GM23338 (cell line): Measurements from ENCODE around the gene CAPN15. TPM values are rescaled to one million over a fixed set of nuclear protein-coding genes. Genes with fewer than 3 reads are reported as not detected.

ENCODE experiments used
- ATAC-seq: fragments of 200-7000 bp; cut with Tn5 transposase; 3 replicates; pipeline ENCODE4 v1.9.1; 2020
- DNase-seq: peaks from one replicate; pipeline ENCODE4 v3.0.0-alpha.2; 2015; ENCODE audit warnings: low spot score
- H2AFZ ChIP-seq: fragments of 200-600 bp; sonication (generic); 2 replicates; pipeline ENCODE4 v1.8.0; 2016; ENCODE audit warnings: antibody characterized with exemption, mild to moderate bottlenecking, moderate library complexity
- H3F3A ChIP-seq: fragments of 200-600 bp; sonication (generic); replicated peaks from 2 replicates; pipeline ENCODE4 v1.8.0; 2017; ENCODE audit warnings: antibody characterized with exemption, mixed run types, low read depth
- H3K27ac ChIP-seq: fragments of 200-600 bp; sonication (generic); 2 replicates; pipeline ENCODE4 v1.6.1; 2016; ENCODE audit warnings: low read depth
- H3K27me3 ChIP-seq: fragments of 200-600 bp; sonication (generic); 2 replicates; pipeline ENCODE4 v1.8.0; 2016; ENCODE audit warnings: mild to moderate bottlenecking, mixed run types, moderate library complexity; ENCODE audit not compliant: insufficient read depth
- H3K36me3 ChIP-seq: fragments of 200-600 bp; sonication (generic); 2 replicates; pipeline ENCODE4 v1.8.0; 2016; ENCODE audit warnings: mild to moderate bottlenecking; ENCODE audit not compliant: insufficient read depth
- H3K4me1 ChIP-seq: fragments of 200-600 bp; sonication (generic); 2 replicates; pipeline ENCODE4 v1.8.0; 2016; ENCODE audit warnings: mild to moderate bottlenecking, moderate library complexity; ENCODE audit not compliant: insufficient read depth
- H3K4me2 ChIP-seq: fragments of 200-600 bp; sonication (generic); 2 replicates; pipeline ENCODE4 v1.7.1; 2017; ENCODE audit warnings: mixed run types
- H3K4me3 ChIP-seq: fragments of 200-600 bp; sonication (generic); 2 replicates; pipeline ENCODE4 v1.6.1; 2016; ENCODE audit warnings: mixed run types
- H3K79me2 ChIP-seq: fragments of 200-600 bp; sonication (generic); replicated peaks from 2 replicates; pipeline ENCODE4 v1.8.0; 2017; ENCODE audit warnings: mild to moderate bottlenecking; ENCODE audit not compliant: insufficient read depth
- H3K9me2 ChIP-seq: fragments of 200-600 bp; sonication (generic); 2 replicates; pipeline ENCODE4 v1.8.0; 2017; ENCODE audit not compliant: insufficient read depth
- H4K20me1 ChIP-seq: fragments of 200-600 bp; sonication (generic); replicated peaks from 2 replicates; pipeline ENCODE4 v1.8.0; 2017; ENCODE audit warnings: mild to moderate bottlenecking; ENCODE audit not compliant: insufficient read depth
- H3K27ac Mint-ChIP-seq: 2 replicates; pipeline ENCODE4 v1.8.0; 2020; ENCODE audit warnings: inconsistent platforms, mild to moderate bottlenecking, moderate library complexity, mixed read lengths
- H3K27me3 Mint-ChIP-seq: 3 replicates; pipeline ENCODE4 v1.8.0; 2022; ENCODE audit warnings: low read depth, mild to moderate bottlenecking, moderate library complexity, mixed read lengths, inconsistent platforms; ENCODE audit not compliant: insufficient read depth, poor library complexity
- H3K36me3 Mint-ChIP-seq: 3 replicates; pipeline ENCODE4 v1.8.0; 2021; ENCODE audit warnings: low read depth, mild to moderate bottlenecking, inconsistent platforms, moderate library complexity, mixed read lengths
- H3K4me1 Mint-ChIP-seq: 3 replicates; pipeline ENCODE4 v1.8.0; 2020; ENCODE audit warnings: mild to moderate bottlenecking, inconsistent platforms, mixed read lengths
- H3K4me3 Mint-ChIP-seq: 3 replicates; pipeline ENCODE4 v1.8.0; 2021; ENCODE audit warnings: moderate library complexity, mild to moderate bottlenecking, inconsistent platforms, mixed read lengths
- H3K9me3 Mint-ChIP-seq: 3 replicates; pipeline ENCODE4 v1.8.0; 2020; ENCODE audit warnings: moderate library complexity, mild to moderate bottlenecking, inconsistent platforms, mixed read lengths
- CREB1 ChIP-seq: fragments of 250-450 bp; sonication (Bioruptor Pico); IDR thresholded peaks from 2 replicates; pipeline ENCODE4 v1.5.0; 2020; ENCODE audit warnings: low read depth, mild to moderate bottlenecking, moderate library complexity
- CTCF ChIP-seq, 2 experiments: fragments of 200-600 bp in 1 of 2; sonication (generic) in 1 of 2; conservative IDR thresholded peaks; 2 replicates each; pipeline versions ENCODE4 v1.5.1 to v1.6.1; 2016 to 2017; ENCODE audit warnings: antibody characterized with exemption in 2 of 2, low read depth in 2 of 2, mild to moderate bottlenecking in 2 of 2, moderate library complexity in 1 of 2
- EZH2 ChIP-seq: fragments of 200-600 bp; sonication (generic); IDR thresholded peaks from one replicate; pipeline ENCODE4 v1.8.0; 2017; ENCODE audit warnings: antibody characterized with exemption, mild to moderate bottlenecking, low read depth; ENCODE audit not compliant: unreplicated experiment
- EZH2phosphoT487 ChIP-seq: fragments of 200-600 bp; sonication (generic); IDR thresholded peaks from one replicate; pipeline ENCODE4 v1.8.1; 2018; ENCODE audit warnings: antibody characterized with exemption; ENCODE audit not compliant: unreplicated experiment
- JUNB ChIP-seq: IDR thresholded peaks from one replicate; pipeline ENCODE4 v1.6.1; 2016; ENCODE audit warnings: antibody characterized with exemption; ENCODE audit not compliant: unreplicated experiment
- NANOG ChIP-seq: IDR thresholded peaks from 2 replicates; pipeline ENCODE4 v1.6.1; 2016; ENCODE audit warnings: antibody characterized with exemption, borderline replicate concordance
- POLR2AphosphoS5 ChIP-seq: IDR thresholded peaks from 2 replicates; pipeline ENCODE4 v1.6.1; 2016; ENCODE audit warnings: antibody characterized with exemption, low read depth
- REST ChIP-seq: IDR thresholded peaks from one replicate; pipeline ENCODE4 v1.6.1; 2018; ENCODE audit warnings: antibody characterized with exemption; ENCODE audit not compliant: unreplicated experiment
- STAT1 ChIP-seq: IDR thresholded peaks from one replicate; pipeline ENCODE4 v1.6.1; 2016; ENCODE audit warnings: antibody characterized with exemption; ENCODE audit not compliant: unreplicated experiment
- ZNF114 ChIP-seq: fragments of 250-450 bp; sonication (Bioruptor Pico); IDR thresholded peaks from 2 replicates; pipeline ENCODE4 v1.5.0; 2020; ENCODE audit warnings: mild to moderate bottlenecking, moderate library complexity
- ZNF331 ChIP-seq: fragments of 250-450 bp; sonication (Bioruptor Pico); IDR thresholded peaks from 2 replicates; pipeline ENCODE4 v1.5.0; 2020; ENCODE audit warnings: low read depth, mild to moderate bottlenecking, moderate library complexity
- polyA plus RNA-seq: library from polyadenylated mRNA; unstranded; fragments of >200 nt; fragmentation: Nextera tagmentation; extraction: Ambion mirVana; gene quantifications from 2 replicates; pipeline ENCODE4 v1.2.1, GENCODE V29; 2016
- total RNA-seq: library from RNA; depleted of rRNA; stranded (reverse); fragments of >200 nt; shearing (Covaris generic); gene quantifications from 2 replicates; pipeline ENCODE4 v1.2.3, GENCODE V29; 2014
- TF ChIP-seq, protein P1 (sequence below): fragments of 250-450 bp; sonication (Bioruptor Pico); IDR thresholded peaks from 2 replicates; pipeline ENCODE4 v1.5.0; 2020; ENCODE audit warnings: mild to moderate bottlenecking, moderate library complexity
- TF ChIP-seq, protein P2 (sequence below): IDR thresholded peaks from 2 replicates; pipeline ENCODE4 v1.6.1; 2016; ENCODE audit warnings: antibody characterized with exemption

CAPN15 gene
- total and polyA plus RNA-seq, 2 experiments from 2014 or later, result 27.3 to 164 TPM

DNA sequence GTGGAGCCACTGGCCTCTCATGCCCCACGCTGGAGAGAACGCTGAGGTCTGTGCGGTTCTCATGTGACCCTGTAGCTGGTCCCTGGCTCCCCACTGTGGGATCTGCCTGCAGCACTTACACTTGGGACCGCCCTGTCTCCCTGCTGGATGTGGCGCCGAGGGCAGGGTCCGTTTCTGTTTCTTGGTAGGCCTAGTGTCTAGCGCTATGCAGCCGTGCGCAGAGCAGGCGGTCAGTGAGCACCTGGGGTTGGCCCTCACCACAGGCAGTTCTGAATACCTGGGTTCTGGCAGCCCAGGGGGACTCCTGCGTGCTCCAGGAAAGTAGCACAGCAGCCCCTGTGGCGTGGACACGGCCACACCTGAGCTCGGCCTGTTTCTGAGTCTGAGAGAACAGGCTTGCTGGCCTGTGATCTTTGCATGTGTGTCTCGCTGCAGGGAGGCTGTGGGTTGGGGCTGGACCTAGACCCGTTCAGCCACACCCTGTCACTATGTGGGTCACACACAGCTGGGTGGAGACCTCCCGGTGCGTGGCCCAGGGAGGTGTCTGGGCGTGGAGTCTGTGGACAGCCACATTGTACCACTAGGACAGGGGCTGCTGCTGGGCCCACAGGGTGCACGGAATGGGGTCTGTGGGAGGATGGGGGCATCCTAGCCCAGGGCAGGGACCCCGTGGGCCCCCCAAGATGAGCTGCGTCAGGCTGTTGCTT is 2.8 kb downstream of the CAPN15 start:
- H3K4me2 ChIP-seq, result no peak overlapping the region
- peaks cover 42% of the 10 kb centered on the region for H4K20me1 ChIP-seq
- H3K4me3 ChIP-seq, result no peak overlapping the region

More for the DNA sequence above, 2.8 kb downstream of the CAPN15 start:
- Histone ChIP-seq H3K27ac (no peak overlapping the region), H3K79me2 (peaks cover 72% of the 10 kb centered on the region), H3K36me3 (no peaks in the 10 kb centered on the region), H3K4me1 (peaks cover 6% of the 10 kb centered on the region; the same call in 1 of the 2 replicates), H3K9me2 (no peaks in the 10 kb centered on the region), H3F3A (0 out of 2 replicates have a peak, but pooled peaks cover 8% of the 10 kb centered on the region), H2AFZ (no peak overlapping the region), H3K27me3 (no peaks in the 10 kb centered on the region)
- Mint-ChIP-seq H3K36me3 (peaks cover 4% of the 10 kb centered on the region; the same call in 2 of the 3 replicates), H3K27me3 (peaks cover 8% of the 10 kb centered on the region), H3K27ac (no peak overlapping the region), H3K4me3 (peak overlapping the region; percentile 86; the same call in 1 of the 3 replicates), H3K4me1 (peaks cover 20% of the 10 kb centered on the region), H3K9me3 (no peaks in the 10 kb centered on the region; the same call in 2 of the 3 replicates)
- DNase-seq (no peak), ATAC-seq (no peak)
- TF ChIP-seq REST, result no peak
- TF ChIP-seq ZNF114 (CRISPR knock-in tag), result no peak
- TF ChIP-seq, protein P1, sequence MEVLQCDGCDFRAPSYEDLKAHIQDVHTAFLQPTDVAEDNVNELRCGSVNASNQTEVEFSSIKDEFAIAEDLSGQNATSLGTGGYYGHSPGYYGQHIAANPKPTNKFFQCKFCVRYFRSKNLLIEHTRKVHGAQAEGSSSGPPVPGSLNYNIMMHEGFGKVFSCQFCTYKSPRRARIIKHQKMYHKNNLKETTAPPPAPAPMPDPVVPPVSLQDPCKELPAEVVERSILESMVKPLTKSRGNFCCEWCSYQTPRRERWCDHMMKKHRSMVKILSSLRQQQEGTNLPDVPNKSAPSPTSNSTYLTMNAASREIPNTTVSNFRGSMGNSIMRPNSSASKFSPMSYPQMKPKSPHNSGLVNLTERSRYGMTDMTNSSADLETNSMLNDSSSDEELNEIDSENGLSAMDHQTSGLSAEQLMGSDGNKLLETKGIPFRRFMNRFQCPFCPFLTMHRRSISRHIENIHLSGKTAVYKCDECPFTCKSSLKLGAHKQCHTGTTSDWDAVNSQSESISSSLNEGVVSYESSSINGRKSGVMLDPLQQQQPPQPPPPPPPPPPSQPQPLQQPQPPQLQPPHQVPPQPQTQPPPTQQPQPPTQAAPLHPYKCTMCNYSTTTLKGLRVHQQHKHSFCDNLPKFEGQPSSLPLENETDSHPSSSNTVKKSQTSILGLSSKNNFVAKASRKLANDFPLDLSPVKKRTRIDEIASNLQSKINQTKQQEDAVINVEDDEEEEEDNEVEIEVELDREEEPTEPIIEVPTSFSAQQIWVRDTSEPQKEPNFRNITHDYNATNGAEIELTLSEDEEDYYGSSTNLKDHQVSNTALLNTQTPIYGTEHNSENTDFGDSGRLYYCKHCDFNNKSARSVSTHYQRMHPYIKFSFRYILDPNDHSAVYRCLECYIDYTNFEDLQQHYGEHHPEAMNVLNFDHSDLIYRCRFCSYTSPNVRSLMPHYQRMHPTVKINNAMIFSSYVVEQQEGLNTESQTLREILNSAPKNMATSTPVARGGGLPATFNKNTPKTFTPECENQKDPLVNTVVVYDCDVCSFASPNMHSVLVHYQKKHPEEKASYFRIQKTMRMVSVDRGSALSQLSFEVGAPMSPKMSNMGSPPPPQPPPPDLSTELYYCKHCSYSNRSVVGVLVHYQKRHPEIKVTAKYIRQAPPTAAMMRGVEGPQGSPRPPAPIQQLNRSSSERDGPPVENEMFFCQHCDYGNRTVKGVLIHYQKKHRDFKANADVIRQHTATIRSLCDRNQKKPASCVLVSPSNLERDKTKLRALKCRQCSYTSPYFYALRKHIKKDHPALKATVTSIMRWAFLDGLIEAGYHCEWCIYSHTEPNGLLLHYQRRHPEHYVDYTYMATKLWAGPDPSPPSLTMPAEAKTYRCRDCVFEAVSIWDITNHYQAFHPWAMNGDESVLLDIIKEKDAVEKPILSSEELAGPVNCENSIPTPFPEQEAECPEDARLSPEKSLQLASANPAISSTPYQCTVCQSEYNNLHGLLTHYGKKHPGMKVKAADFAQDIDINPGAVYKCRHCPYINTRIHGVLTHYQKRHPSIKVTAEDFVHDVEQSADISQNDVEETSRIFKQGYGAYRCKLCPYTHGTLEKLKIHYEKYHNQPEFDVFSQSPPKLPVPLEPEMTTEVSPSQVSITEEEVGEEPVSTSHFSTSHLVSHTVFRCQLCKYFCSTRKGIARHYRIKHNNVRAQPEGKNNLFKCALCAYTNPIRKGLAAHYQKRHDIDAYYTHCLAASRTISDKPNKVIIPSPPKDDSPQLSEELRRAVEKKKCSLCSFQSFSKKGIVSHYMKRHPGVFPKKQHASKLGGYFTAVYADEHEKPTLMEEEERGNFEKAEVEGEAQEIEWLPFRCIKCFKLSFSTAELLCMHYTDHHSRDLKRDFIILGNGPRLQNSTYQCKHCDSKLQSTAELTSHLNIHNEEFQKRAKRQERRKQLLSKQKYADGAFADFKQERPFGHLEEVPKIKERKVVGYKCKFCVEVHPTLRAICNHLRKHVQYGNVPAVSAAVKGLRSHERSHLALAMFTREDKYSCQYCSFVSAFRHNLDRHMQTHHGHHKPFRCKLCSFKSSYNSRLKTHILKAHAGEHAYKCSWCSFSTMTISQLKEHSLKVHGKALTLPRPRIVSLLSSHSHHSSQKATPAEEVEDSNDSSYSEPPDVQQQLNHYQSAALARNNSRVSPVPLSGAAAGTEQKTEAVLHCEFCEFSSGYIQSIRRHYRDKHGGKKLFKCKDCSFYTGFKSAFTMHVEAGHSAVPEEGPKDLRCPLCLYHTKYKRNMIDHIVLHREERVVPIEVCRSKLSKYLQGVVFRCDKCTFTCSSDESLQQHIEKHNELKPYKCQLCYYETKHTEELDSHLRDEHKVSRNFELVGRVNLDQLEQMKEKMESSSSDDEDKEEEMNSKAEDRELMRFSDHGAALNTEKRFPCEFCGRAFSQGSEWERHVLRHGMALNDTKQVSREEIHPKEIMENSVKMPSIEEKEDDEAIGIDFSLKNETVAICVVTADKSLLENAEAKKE (CRISPR knock-in tag), result no peak
- no peak for TF ChIP-seq ZNF331
- TF ChIP-seq NANOG, result no peak
- no peak for TF ChIP-seq CREB1 (CRISPR knock-in tag)
- no peak for TF ChIP-seq POLR2AphosphoS5
- TF ChIP-seq STAT1, result no peak
- TF ChIP-seq CTCF (conservative IDR thresholded peaks at IDR 0.05; ENCODE audit: low read depth in 2 of 2), result no peak
- TF ChIP-seq EZH2, result no peak
- TF ChIP-seq JUNB, result no peak
- TF ChIP-seq, protein P2, sequence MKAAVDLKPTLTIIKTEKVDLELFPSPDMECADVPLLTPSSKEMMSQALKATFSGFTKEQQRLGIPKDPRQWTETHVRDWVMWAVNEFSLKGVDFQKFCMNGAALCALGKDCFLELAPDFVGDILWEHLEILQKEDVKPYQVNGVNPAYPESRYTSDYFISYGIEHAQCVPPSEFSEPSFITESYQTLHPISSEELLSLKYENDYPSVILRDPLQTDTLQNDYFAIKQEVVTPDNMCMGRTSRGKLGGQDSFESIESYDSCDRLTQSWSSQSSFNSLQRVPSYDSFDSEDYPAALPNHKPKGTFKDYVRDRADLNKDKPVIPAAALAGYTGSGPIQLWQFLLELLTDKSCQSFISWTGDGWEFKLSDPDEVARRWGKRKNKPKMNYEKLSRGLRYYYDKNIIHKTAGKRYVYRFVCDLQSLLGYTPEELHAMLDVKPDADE, result no peak
- no peak for TF ChIP-seq EZH2phosphoT487
